Gastrocnemius medialis (tissue), 4 donors: ENCODE measurements around the gene CD151. TPM values are rescaled to one million over a fixed set of nuclear protein-coding genes. Genes with fewer than 3 reads are reported as not detected.

Experiments used
- ATAC-seq, 2 donors: fragments of 150-250 bp; one replicate each; pipeline ENCODE4 v1.9.1; 2016
- DNase-seq, 2 donors: peaks; one replicate each; pipeline ENCODE4 v3.0.0-alpha.2; 2019
- H3K27ac ChIP-seq, 4 donors: fragments of 200-600 bp; sonication (generic); 1 replicate in 1 of 4; 2 replicates in 3 of 4; pipeline ENCODE4 v1.5.1; 2016 to 2018; ENCODE audit warnings: mild to moderate bottlenecking in 2 of 4, moderate library complexity in 1 of 4
- H3K27me3 ChIP-seq, 3 donors: fragments of 200-600 bp; sonication (generic) in 2 of 3; 1 replicate in 1 of 3; 2 replicates in 2 of 3; pipeline versions ENCODE4 v1.5.1 to v1.6.0; 2016 to 2019; ENCODE audit warnings: mild to moderate bottlenecking in 1 of 3, moderate library complexity in 1 of 3
- H3K36me3 ChIP-seq, 2 donors: fragments of 200-600 bp; sonication (generic) in 1 of 2; one replicate each; pipeline ENCODE4 v1.5.1; 2017 to 2018
- H3K4me1 ChIP-seq, 2 donors: fragments of 200-600 bp; sonication (generic) in 1 of 2; one replicate each; pipeline ENCODE4 v1.5.1; 2016 to 2017; ENCODE audit warnings: mild to moderate bottlenecking in 2 of 2
- H3K4me3 ChIP-seq, 4 donors: fragments of 200-600 bp; sonication (generic) in 3 of 4; 1 replicate in 1 of 4; 2 replicates in 3 of 4; pipeline ENCODE4 v1.5.1; 2016 to 2019; ENCODE audit warnings: mild to moderate bottlenecking in 2 of 4
- H3K9me3 ChIP-seq, 3 donors: fragments of 200-600 bp; sonication (generic) in 2 of 3; 1 replicate in 1 of 3; 2 replicates in 2 of 3; pipeline ENCODE4 v1.5.1; 2016 to 2019
- CTCF ChIP-seq, 5 experiments: fragments of 450-650 bp in 3 of 5; fragments of 200-600 bp in 2 of 5; sonication (generic) in 2 of 5; IDR thresholded peaks in 4 of 5; conservative IDR thresholded peaks in 1 of 5; 1 replicate in 4 of 5; 2 replicates in 1 of 5; pipeline ENCODE4 v1.5.1; 2016 to 2019; ENCODE audit warnings: antibody characterized with exemption in 5 of 5, mild to moderate bottlenecking in 3 of 5, moderate library complexity in 3 of 5
- POLR2A ChIP-seq, 2 donors: fragments of 450-650 bp; IDR thresholded peaks; one replicate each; pipeline ENCODE4 v1.6.1; 2017; ENCODE audit warnings: antibody characterized with exemption in 2 of 2, mild to moderate bottlenecking in 2 of 2, moderate library complexity in 2 of 2
- in situ Hi-C, 4 donors: fragments of 200-750 bp; cut with MboI; loops; one replicate each; pipeline versions ENCODE4 v1.15.0 to v1.8.0; 2017; ENCODE audit warnings: low sequenced_read_pairs in 4 of 4
- intact Hi-C: fragments of 100-400 bp; cut with DNase I; formaldehyde crosslinking; loops from one replicate; pipeline ENCODE4 v1.15.1; 2023; ENCODE audit warnings: low total_unique reads
- total RNA-seq, 4 donors: library from RNA; depleted of rRNA; stranded (reverse); fragments of >200 nt; gene quantifications; one replicate each; pipeline versions ENCODE4 v1.1.0 to v1.2.3, GENCODE V29; 2016

Gene CD151
- total RNA-seq, 4 donors from 2014 or later: 77.0 to 206 (median 169) TPM

GRCh38 chr11:837189-837989, 4.6 kb downstream of the CD151 start:
- H3K9me3 ChIP-seq: no peaks in the 10 kb centered on the region
- DNase-seq: no peak
- H3K27ac ChIP-seq: peak overlapping the region in 3 of 4 donors; percentile 3 to 97 (median 92)
- intact Hi-C loops: no loop called here
- ATAC-seq: no peak
- TF ChIP-seq POLR2A (IDR thresholded peaks at IDR 0.05) (no peak), CTCF (IDR thresholded peaks at IDR 0.05 in 4 of 5, conservative IDR thresholded peaks at IDR 0.05 in 1 of 5) (no peak)
- in situ Hi-C loops: no loop called here
- peaks cover 34 to 42% of the 10 kb centered on the region in 2 donors for H3K4me1 ChIP-seq
- peaks cover 0 to 45% of the 10 kb centered on the region in 2 donors for H3K36me3 ChIP-seq
- H3K27me3 ChIP-seq: no peaks in the 10 kb centered on the region
- H3K4me3 ChIP-seq: no peak overlapping the region

- Histone ChIP-seq H3K27me3 (no peaks in the 10 kb centered on the region), H3K9me3 (no peaks in the 10 kb centered on the region), H3K4me1 (peaks cover 34 to 40% of the 10 kb centered on the region in 2 donors), H3K4me3 (no peak overlapping the region), H3K27ac (peak overlapping the region in 1 of 4 donors; percentile 97), H3K36me3 (peaks cover 0 to 45% of the 10 kb centered on the region in 2 donors)
- DNase-seq (no peak), ATAC-seq (no peak)
- TF ChIP-seq CTCF (IDR thresholded peaks at IDR 0.05 in 4 of 5, conservative IDR thresholded peaks at IDR 0.05 in 1 of 5): no peak
- no peak for TF ChIP-seq POLR2A (IDR thresholded peaks at IDR 0.05)
- in situ Hi-C loops (no loop called here), intact Hi-C loops (no loop called here)
Observed at GRCh38 chr11:837990-838307, 5.2 kb downstream of the CD151 start.

- intact Hi-C loops: no loop called here
- DNase-seq (no peak), ATAC-seq (no peak)
- H3K4me3 ChIP-seq: no peak overlapping the region
- in situ Hi-C loops: no loop called here
- H3K27me3 ChIP-seq: no peaks in the 10 kb centered on the region
- H3K27ac ChIP-seq: peak overlapping the region in 2 of 4 donors; percentile 24 to 97
- no peak for TF ChIP-seq POLR2A (IDR thresholded peaks at IDR 0.05)
- TF ChIP-seq CTCF (IDR thresholded peaks at IDR 0.05 in 4 of 5, conservative IDR thresholded peaks at IDR 0.05 in 1 of 5): no peak
- H3K9me3 ChIP-seq: no peaks in the 10 kb centered on the region
- H3K4me1 ChIP-seq: peaks cover 31 to 41% of the 10 kb centered on the region in 2 donors
- H3K36me3 ChIP-seq: peaks cover 0 to 45% of the 10 kb centered on the region in 2 donors
Observed at GRCh38 chr11:838441-839279, 5.9 kb downstream of the CD151 start.

- TF ChIP-seq CTCF (IDR thresholded peaks at IDR 0.05 in 4 of 5, conservative IDR thresholded peaks at IDR 0.05 in 1 of 5): no peak
- TF ChIP-seq POLR2A (IDR thresholded peaks at IDR 0.05): no peak
- Histone ChIP-seq H3K9me3 (no peaks in the 10 kb centered on the region), H3K27me3 (no peaks in the 10 kb centered on the region), H3K4me1 (peaks cover 31 to 41% of the 10 kb centered on the region in 2 donors), H3K27ac (peak overlapping the region in 2 of 4 donors; percentile 24 to 97), H3K4me3 (no peak overlapping the region), H3K36me3 (peaks cover 0 to 45% of the 10 kb centered on the region in 2 donors)
- in situ Hi-C loops: no loop called here
- ATAC-seq (no peak), DNase-seq (no peak)
- intact Hi-C loops: no loop called here
Observed at GRCh38 chr11:839280-839623, 6.5 kb downstream of the CD151 start.
